ENCODE results near the gene CIB1.

The CIB1 gene

DNA sequence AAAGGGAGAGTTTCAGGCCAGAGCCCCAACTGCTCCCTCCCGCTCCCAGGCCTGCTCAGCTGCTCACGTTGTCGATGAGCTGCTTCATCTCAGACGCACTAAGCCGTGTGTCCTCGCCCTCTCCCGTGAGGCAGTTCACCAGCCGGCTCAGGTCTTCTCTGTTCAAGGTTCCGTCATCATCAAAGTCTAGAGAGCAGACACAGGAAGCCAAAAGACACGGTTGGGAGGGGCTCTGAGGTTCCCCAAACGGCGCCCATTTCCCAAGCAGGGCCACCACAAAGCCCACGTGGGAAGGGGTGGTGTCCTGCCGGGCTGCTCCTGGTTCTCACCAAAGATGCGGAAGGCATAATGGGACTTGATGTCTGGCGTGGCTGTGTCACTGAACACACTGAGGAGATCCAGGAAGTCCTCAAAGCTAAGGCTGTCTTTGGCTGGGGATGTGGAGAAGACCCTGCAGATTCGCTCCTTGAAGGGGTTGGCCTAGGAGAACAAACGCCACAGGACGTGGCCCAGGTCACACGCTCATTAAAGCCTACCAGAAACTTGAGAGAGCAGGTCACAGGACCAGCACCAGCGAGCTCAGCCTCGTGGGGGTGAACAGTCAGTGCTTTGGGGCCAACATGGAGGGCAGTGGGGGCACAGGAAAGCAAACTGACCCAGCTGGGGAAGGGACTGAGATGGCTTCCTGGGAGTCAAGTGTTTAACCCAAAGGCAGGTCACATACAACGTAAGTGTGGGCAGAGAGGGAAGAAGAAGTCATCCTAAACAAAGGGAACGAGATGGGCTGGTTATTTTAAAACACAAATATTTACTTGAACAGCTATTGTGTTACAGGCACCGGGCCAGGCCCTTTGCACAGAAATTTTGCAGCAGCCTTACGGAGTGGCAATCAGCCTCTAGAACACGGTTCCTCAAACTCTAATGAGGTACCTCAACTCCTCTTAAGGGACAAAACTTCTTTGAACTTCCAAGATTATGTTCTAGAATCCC lies 2.4 kb downstream of the CIB1 start:
- peak overlapping the region; percentile 96 for H3K4me3 Mint-ChIP-seq
- peak overlapping the region; percentile 95 for H3K27ac Mint-ChIP-seq

DNA sequence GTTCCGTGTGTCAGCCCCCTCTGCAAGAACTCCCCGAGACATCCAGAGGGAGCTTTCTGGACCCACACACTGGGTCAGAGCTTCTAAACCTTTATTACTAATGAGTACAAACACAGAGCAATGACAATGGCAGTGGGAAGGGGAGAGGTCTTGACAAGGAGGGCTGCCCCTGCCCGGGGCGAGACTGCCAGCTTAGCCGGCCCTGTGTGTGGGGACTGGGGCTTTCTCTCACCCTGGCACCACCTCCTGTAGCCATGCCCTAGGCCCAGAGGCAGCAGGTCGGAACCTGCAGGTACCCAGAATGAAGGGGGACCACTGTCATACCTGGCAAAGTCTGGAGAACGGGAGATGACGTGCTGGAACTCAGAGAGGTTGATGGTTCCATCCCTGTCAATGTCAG lies 3.1 kb downstream of the CIB1 start:
- DNase-seq (ENCODE audit: low spot score), result no peak
- Mint-ChIP-seq H3K4me3 (peak overlapping the region; percentile 96), H3K4me1 (ENCODE audit: low read depth) (peaks cover 36% of the 10 kb centered on the region), H3K27ac (peak overlapping the region; percentile 95), H3K27me3 (ENCODE audit: low read depth) (no peaks in the 10 kb centered on the region), H3K36me3 (ENCODE audit: low read depth) (peaks cover 43% of the 10 kb centered on the region), H3K9me3 (no peaks in the 10 kb centered on the region)

More for the DNA sequence above, 2.4 kb downstream of the CIB1 start:
- H3K4me1 Mint-ChIP-seq (ENCODE audit: low read depth), result peaks cover 36% of the 10 kb centered on the region
- H3K9me3 Mint-ChIP-seq, result no peaks in the 10 kb centered on the region
- DNase-seq (ENCODE audit: low spot score), result peak; percentile 62
- no peaks in the 10 kb centered on the region for H3K27me3 Mint-ChIP-seq (ENCODE audit: low read depth)
- H3K36me3 Mint-ChIP-seq (ENCODE audit: low read depth), result peaks cover 45% of the 10 kb centered on the region

DNA sequence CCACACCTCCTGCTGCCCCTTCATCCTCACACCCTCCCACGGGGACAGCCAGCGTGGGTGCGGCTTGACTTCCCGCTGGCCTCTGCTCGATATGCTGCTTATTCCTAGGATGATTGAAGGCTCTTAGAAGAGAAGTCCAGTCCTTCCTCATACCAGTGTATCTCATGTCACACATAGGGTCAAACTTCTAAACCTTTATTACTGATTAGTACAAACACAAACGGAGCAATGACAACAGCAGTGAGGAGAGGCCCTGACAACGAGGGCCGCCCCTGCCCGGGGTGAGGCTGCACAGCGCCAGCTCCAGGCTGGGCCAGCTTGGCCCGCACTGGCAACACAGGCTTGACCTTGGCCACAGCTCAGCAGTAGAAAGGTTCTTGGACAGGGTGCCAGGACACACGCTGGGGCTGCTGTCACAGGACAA lies 3.7 kb downstream of the CIB1 start:
- H3K36me3 Mint-ChIP-seq (ENCODE audit: low read depth), result peaks cover 43% of the 10 kb centered on the region
- H3K27ac Mint-ChIP-seq, result peak overlapping the region; percentile 37
- H3K9me3 Mint-ChIP-seq, result no peaks in the 10 kb centered on the region
- H3K4me3 Mint-ChIP-seq, result peak overlapping the region; percentile 96
- peaks cover 35% of the 10 kb centered on the region for H3K4me1 Mint-ChIP-seq (ENCODE audit: low read depth)
- no peaks in the 10 kb centered on the region for H3K27me3 Mint-ChIP-seq (ENCODE audit: low read depth)
- no peak for DNase-seq (ENCODE audit: low spot score)

DNA sequence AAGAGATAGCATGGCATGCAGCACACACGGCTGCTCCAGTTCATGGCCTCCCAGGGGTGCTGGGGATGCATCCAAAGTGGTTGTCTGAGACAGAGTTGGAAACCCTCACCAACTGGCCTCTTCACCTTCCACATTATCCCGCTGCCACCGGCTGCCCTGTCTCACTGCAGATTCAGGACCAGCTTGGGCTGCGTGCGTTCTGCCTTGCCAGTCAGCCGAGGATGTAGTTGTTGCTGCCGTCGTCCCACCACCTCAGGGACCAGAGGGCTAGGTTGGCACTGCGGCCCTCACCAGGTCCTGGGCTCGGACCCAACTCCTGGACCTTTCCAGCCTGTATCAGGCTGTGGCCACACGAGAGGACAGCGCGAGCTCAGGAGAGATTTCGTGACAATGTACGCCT lies 4.8 kb downstream of the CIB1 start:
- Mint-ChIP-seq H3K4me3 (no peak overlapping the region), H3K4me1 (ENCODE audit: low read depth) (peaks cover 29% of the 10 kb centered on the region), H3K27ac (peak overlapping the region; percentile 39), H3K36me3 (ENCODE audit: low read depth) (peaks cover 46% of the 10 kb centered on the region), H3K27me3 (ENCODE audit: low read depth) (no peaks in the 10 kb centered on the region), H3K9me3 (no peaks in the 10 kb centered on the region)
- DNase-seq (ENCODE audit: low spot score), result no peak

DNA sequence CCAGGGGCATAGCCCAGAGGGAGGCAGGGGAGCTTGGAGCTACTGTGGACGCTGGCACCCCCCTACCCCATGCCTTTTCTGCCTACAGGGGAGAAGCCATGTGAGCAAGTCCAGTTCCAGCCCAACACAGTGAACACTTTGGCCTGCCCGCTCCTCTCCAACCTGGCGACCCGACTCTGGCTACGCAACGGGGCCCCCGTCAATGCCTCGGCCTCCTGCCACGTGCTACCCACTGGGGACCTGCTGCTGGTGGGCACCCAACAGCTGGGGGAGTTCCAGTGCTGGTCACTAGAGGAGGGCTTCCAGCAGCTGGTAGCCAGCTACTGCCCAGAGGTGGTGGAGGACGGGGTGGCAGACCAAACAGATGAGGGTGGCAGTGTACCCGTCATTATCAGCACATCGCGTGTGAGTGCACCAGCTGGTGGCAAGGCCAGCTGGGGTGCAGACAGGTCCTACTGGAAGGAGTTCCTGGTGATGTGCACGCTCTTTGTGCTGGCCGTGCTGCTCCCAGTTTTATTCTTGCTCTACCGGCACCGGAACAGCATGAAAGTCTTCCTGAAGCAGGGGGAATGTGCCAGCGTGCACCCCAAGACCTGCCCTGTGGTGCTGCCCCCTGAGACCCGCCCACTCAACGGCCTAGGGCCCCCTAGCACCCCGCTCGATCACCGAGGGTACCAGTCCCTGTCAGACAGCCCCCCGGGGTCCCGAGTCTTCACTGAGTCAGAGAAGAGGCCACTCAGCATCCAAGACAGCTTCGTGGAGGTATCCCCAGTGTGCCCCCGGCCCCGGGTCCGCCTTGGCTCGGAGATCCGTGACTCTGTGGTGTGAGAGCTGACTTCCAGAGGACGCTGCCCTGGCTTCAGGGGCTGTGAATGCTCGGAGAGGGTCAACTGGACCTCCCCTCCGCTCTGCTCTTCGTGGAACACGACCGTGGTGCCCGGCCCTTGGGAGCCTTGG lies 5.6 kb downstream of the CIB1 start:
- Mint-ChIP-seq H3K4me1 (ENCODE audit: low read depth) (peaks cover 29% of the 10 kb centered on the region), H3K4me3 (no peak overlapping the region), H3K9me3 (no peaks in the 10 kb centered on the region), H3K36me3 (ENCODE audit: low read depth) (peaks cover 47% of the 10 kb centered on the region), H3K27me3 (ENCODE audit: low read depth) (no peaks in the 10 kb centered on the region), H3K27ac (no peak overlapping the region)
- no peak for DNase-seq (ENCODE audit: low spot score)

DNA sequence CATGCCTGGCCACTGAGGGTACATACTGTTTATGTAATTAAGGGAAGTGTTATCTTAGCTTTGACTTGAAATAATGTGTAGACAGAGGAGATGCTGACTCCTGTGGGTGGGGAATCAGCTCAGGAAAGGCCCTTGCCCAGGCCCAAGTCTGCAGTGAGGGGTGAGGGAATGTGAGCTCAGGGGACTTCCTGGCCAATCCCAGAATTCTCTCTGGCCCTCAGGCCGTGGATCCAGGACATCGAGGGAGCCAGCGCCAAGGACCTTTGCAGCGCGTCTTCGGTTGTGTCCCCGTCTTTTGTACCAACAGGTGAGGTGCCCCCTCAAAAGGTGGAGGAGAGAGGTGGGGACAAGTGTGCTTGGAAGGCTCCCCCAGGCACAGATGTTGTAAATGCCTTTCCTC lies 6.4 kb downstream of the CIB1 start:
- Mint-ChIP-seq H3K27me3 (ENCODE audit: low read depth) (no peaks in the 10 kb centered on the region), H3K36me3 (ENCODE audit: low read depth) (peaks cover 43% of the 10 kb centered on the region), H3K27ac (peak overlapping the region; percentile 15), H3K9me3 (no peaks in the 10 kb centered on the region), H3K4me1 (ENCODE audit: low read depth) (peaks cover 25% of the 10 kb centered on the region), H3K4me3 (no peak overlapping the region)
- no peak for DNase-seq (ENCODE audit: low spot score)

DNA sequence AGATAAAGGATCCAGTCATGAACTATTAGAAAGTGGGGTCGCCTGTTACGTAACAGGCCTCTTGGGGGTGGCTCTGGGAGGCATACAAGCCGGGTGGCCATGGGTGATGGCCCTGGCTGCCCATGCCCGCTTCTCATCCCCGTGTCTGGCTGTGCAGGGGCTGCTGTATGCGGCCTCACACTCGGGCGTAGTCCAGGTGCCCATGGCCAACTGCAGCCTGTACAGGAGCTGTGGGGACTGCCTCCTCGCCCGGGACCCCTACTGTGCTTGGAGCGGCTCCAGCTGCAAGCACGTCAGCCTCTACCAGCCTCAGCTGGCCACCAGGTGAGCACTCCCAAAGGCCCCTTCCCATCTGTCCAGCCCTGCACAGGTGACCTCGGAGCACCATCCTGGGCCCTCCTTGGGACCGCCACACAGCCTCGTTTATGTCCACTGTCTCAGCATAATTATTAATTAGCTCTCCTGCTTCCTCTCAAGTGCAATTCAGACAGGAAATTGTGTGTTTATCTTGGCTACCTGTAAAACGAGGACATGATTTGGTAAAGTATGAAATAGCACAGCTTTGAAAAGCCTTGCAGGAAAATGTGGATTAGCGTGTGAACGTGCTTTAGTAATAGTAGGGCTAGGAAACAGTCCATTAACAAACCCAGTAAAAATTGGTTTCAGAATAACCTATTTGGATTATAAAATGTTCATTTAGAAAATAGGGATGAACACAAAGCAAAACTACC lies 8.1 kb downstream of the CIB1 start:
- no peak for DNase-seq (ENCODE audit: low spot score)
- H3K36me3 Mint-ChIP-seq (ENCODE audit: low read depth), result peaks cover 32% of the 10 kb centered on the region
- H3K9me3 Mint-ChIP-seq, result no peaks in the 10 kb centered on the region
- H3K4me3 Mint-ChIP-seq, result no peak overlapping the region
- H3K4me1 Mint-ChIP-seq (ENCODE audit: low read depth), result peaks cover 10% of the 10 kb centered on the region
- no peak overlapping the region for H3K27ac Mint-ChIP-seq
- H3K27me3 Mint-ChIP-seq (ENCODE audit: low read depth), result no peaks in the 10 kb centered on the region

DNA sequence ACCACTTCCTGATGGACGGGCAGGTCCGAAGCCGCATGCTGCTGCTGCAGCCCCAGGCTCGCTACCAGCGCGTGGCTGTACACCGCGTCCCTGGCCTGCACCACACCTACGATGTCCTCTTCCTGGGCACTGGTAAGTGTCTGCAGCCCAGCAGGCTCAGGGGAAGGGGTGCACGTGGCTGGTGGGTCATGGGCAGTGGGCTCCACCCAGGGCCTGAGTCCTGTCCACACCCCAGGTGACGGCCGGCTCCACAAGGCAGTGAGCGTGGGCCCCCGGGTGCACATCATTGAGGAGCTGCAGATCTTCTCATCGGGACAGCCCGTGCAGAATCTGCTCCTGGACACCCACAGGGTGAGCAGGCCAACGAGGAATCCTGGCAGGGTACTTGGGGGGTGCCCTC lies 8.7 kb downstream of the CIB1 start:
- no peak for DNase-seq (ENCODE audit: low spot score)
- Mint-ChIP-seq H3K4me1 (ENCODE audit: low read depth) (peaks cover 8% of the 10 kb centered on the region), H3K36me3 (ENCODE audit: low read depth) (peaks cover 27% of the 10 kb centered on the region), H3K4me3 (no peak overlapping the region), H3K9me3 (no peaks in the 10 kb centered on the region), H3K27ac (no peak overlapping the region), H3K27me3 (ENCODE audit: low read depth) (no peaks in the 10 kb centered on the region)

DNA sequence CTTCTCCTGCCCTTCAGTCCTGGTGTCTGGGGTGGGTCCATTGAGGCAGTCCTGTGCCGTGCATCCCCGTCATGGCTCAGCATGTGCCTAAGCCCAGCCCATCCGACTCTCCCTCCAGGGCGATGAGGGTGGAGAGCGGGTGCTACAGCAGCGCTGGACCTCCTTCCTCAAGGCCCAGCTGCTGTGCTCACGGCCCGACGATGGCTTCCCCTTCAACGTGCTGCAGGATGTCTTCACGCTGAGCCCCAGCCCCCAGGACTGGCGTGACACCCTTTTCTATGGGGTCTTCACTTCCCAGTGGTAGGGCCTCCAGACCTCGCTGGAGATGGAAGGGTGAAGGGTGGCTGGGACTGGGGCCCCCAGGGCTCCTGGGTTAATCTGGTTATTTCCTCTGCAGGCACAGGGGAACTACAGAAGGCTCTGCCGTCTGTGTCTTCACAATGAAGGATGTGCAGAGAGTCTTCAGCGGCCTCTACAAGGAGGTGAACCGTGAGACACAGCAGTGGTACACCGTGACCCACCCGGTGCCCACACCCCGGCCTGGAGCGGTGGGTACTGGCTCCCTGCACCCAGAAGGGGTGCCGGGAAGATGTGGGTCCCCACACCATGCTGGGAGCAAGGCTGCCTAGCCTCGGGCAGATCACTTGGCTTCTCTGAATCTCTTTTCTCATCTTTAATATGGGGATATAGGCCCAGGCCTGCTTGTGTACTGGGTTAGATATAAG lies 10.1 kb downstream of the CIB1 start:
- no peak overlapping the region for H3K27ac Mint-ChIP-seq
- H3K4me3 Mint-ChIP-seq, result no peak overlapping the region
- H3K9me3 Mint-ChIP-seq, result no peaks in the 10 kb centered on the region
- no peaks in the 10 kb centered on the region for H3K27me3 Mint-ChIP-seq (ENCODE audit: low read depth)
- peaks cover 8% of the 10 kb centered on the region for H3K4me1 Mint-ChIP-seq (ENCODE audit: low read depth)
- H3K36me3 Mint-ChIP-seq (ENCODE audit: low read depth), result peaks cover 12% of the 10 kb centered on the region
- DNase-seq (ENCODE audit: low spot score), result no peak

DNA sequence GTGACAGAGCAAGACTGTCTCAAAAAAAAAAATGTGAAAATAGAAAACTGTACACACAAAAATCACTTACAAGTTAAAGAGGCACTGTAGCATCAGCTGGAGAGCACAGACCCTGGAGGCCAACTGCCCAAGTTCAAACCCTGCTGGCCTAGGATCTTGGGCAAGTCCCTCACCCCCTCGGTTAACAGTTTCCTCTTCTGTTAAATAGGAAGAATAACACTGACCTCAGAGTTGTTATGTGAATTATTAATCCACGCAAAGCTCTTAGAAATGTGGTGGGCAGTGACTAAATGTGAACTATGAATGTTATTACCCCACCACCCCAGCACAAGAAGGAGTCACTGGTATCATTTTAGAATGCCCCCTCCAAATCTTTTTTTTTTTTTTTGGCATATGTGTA lies 11.2 kb downstream of the CIB1 start:
- Mint-ChIP-seq H3K4me3 (no peak overlapping the region), H3K27ac (no peak overlapping the region), H3K9me3 (no peaks in the 10 kb centered on the region), H3K4me1 (ENCODE audit: low read depth) (peaks cover 8% of the 10 kb centered on the region), H3K27me3 (ENCODE audit: low read depth) (no peaks in the 10 kb centered on the region), H3K36me3 (ENCODE audit: low read depth) (peaks cover 11% of the 10 kb centered on the region)
- no peak for DNase-seq (ENCODE audit: low spot score)

DNA sequence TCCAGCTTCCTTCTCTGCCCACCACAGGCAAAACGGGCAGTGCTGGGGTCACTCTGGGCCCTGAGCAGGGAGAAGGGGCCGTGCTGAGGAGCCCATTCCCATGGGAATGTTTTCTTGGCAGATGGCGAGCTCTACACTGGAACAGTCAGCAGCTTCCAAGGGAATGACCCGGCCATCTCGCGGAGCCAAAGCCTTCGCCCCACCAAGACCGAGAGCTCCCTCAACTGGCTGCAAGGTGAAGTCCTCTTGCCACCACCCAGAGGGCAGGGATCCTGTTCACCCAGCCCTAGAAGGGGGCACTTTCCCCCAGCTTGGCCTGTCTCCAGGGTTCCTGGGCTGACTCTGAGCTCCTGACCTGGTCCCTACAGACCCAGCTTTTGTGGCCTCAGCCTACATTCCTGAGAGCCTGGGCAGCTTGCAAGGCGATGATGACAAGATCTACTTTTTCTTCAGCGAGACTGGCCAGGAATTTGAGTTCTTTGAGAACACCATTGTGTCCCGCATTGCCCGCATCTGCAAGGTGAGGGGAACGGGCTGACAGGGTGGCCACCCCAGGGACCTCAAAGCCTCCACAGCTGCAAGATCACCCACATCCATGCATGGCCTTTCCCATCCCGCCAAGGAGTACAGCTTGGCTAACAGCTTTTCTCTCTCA lies 12.4 kb downstream of the CIB1 start:
- H3K36me3 Mint-ChIP-seq (ENCODE audit: low read depth), result peaks cover 8% of the 10 kb centered on the region
- no peak overlapping the region for H3K27ac Mint-ChIP-seq
- no peaks in the 10 kb centered on the region for H3K9me3 Mint-ChIP-seq
- H3K27me3 Mint-ChIP-seq (ENCODE audit: low read depth), result no peaks in the 10 kb centered on the region
- no peak overlapping the region for H3K4me3 Mint-ChIP-seq
- H3K4me1 Mint-ChIP-seq (ENCODE audit: low read depth), result peaks cover 8% of the 10 kb centered on the region
- no peak for DNase-seq (ENCODE audit: low spot score)

DNA sequence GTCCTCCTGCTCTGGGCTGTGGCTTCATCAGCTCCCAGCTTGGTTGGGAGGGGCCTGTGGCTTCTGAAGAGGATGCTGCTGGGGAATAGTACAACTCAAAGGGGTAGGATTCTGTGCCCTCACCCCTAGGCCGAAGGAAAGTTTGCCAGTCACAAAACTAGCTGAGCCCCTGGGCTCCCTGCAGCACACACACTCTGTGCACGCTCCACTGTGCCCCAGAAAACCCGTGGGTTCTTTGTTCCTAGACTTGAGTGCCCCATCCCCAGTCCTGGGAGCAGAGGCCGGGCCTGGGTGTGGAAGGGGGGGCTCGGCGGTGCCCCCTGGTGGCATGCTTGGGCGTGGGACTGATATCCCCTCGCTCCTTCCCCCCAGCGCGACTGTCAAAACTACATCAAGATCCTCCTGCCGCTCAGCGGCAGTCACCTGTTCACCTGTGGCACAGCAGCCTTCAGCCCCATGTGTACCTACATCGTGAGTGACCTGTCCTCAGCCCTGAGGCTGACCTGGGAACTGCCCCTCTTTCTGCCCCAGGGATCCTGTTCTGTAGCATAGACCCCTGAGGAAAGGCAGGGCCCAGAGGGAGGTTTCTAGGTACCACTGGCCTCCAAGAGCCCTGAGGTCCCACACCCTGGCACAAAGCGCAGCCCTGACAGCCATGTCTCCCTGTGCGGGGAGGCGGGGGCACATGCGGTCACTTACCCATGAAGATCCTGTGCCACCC lies 14.2 kb downstream of the CIB1 start:
- H3K36me3 Mint-ChIP-seq (ENCODE audit: low read depth), result peaks cover 6% of the 10 kb centered on the region
- peaks cover 8% of the 10 kb centered on the region for H3K4me1 Mint-ChIP-seq (ENCODE audit: low read depth)
- peak; percentile 32 for DNase-seq (ENCODE audit: low spot score)
- H3K9me3 Mint-ChIP-seq, result no peaks in the 10 kb centered on the region
- H3K27me3 Mint-ChIP-seq (ENCODE audit: low read depth), result no peaks in the 10 kb centered on the region
- no peak overlapping the region for H3K4me3 Mint-ChIP-seq
- H3K27ac Mint-ChIP-seq, result peak overlapping the region; percentile 13

All from T-helper 2 cell treated with Interferon-gamma antibody and Interleukin-4, amounts not matched to agents 5 μg/mL and 100 μg/mL, for 36 hours (primary cell).